ENCODE results near the gene SLC17A2. TPM values are rescaled to one million over a fixed set of nuclear protein-coding genes. Genes with fewer than 3 reads are reported as not detected.

SLC17A2 gene
- polyA plus RNA-seq, 6 donors from 2014 or later, result not detected

Other genes starting within 250 kb of the SLC17A2 start
- not detected for gene SLC17A4, start 175.9 kb downstream of the SLC17A2 start, polyA plus RNA-seq (ENCODE audit: low read depth in 6 of 6)
- gene SLC17A1, start 98.6 kb downstream of the SLC17A2 start, polyA plus RNA-seq (ENCODE audit: low read depth in 6 of 6), result not detected
- under 1 TPM in 1 of 6 donors, not detected in 5; 0.29 TPM for gene SLC17A3, start 56.4 kb downstream of the SLC17A2 start, polyA plus RNA-seq (ENCODE audit: low read depth in 6 of 6)
- 10 to 100 TPM in 5 of 6 donors, 1 to 10 TPM in 1; 8.4 to 25.9 (median 19.5) TPM for gene TRIM38, start 32.1 kb upstream of the SLC17A2 start, polyA plus RNA-seq (ENCODE audit: low read depth in 6 of 6)
- 1 to 10 TPM in 4 of 6 donors, under 1 TPM in 1, not detected in 1; 0.47 to 3.3 (median 2.9) TPM for gene HFE, start 156.7 kb upstream of the SLC17A2 start, polyA plus RNA-seq (ENCODE audit: low read depth in 6 of 6)